Stimulated activated CD4-positive, alpha-beta T cell treated with anti-CD3 and anti-CD28 coated beads, TNF-alpha, amount 100 ng/mL, for 48 hours (primary cell): Measurements from ENCODE around the gene FGF23.
"Not testable (repeated sequence)": the region's sequence is repeated elsewhere in the genome, so short reads cannot be mapped to it uniquely, and the experiment has no call there.

Experiments
- DNase-seq, 3 donors: peaks; one replicate each; pipeline ENCODE4 v3.0.0-alpha.2; 2020; ENCODE audit warnings: low read depth in 3 of 3

The FGF23 gene

DNA sequence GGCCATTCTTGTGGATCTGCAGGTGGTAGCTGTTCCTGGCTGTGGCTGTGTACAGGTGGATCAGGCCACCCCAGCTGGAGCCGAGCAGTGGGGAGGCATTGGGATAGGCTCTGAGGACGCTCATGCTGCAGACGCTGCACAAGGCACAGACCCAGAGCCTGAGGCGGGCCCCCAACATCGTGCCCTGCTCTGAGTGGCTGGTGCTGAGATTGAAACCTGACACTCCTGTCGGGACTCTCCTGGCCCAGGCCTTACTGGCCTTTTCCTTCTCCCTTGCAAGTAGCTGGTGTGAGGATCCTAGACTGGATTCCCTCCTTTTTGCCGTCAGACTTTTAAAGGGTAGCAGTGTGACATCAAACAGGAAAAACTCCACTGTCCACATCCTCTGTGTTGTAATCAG is at the start of gene FGF23:
Gene FGF23, minus strand, starts transcription at position 308 of the 400 bp plus-strand sequence. Its CDS starts 130 bp downstream, at position 178.
- DNase-seq, result no peak

GRCh38 chr12:4424422-4424821 is 44.9 kb upstream of the FGF23 start:
- no peak for DNase-seq

DNA sequence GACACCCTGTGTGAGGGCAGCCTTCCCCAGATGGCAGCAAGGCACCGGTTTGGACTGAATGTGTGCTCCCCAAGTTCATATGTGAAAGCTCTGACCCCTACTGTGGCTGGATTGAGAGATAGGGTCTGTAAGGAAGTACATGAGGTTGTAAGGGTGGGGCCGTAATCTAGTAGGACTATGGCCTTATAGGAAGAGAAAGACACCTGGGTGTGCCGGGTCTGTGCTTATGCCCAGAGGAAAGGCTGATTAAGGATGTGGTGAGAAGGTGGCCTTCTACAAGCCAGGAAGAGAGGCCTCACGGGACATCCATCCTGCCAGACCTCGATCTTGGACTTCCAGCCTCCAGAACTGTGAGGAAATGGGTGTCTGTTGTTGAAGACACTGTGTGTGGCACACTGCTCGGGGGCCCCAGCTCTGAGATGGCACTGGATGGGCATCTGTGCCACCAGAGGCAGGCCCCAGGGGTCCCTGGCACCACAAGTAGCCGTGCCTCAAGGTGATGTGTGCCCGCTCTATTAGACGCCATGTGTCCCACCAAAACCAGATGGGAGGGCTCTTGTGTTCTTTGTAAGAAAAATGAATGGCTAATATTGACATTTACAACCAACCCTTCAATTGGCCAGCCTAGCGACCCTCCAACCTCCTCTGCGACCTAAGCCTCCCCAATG is 44.1 kb upstream of the FGF23 start:
- no peak for DNase-seq

GRCh38 chr12:4422985-4423384 is 43.5 kb upstream of the FGF23 start:
- DNase-seq, result no peak

- peak in 2 of 3 donors; percentile 2 to 20 for DNase-seq
Observed at GRCh38 chr12:4421590-4422031, 42.1 kb upstream of the FGF23 start.

GRCh38 chr12:4420138-4420670 is 40.7 kb upstream of the FGF23 start:
- no peak for DNase-seq

- DNase-seq, result no peak
Observed at GRCh38 chr12:4418913-4419312, 39.4 kb upstream of the FGF23 start.

- no peak for DNase-seq
Observed at GRCh38 chr12:4417936-4418335, 38.4 kb upstream of the FGF23 start.

DNA sequence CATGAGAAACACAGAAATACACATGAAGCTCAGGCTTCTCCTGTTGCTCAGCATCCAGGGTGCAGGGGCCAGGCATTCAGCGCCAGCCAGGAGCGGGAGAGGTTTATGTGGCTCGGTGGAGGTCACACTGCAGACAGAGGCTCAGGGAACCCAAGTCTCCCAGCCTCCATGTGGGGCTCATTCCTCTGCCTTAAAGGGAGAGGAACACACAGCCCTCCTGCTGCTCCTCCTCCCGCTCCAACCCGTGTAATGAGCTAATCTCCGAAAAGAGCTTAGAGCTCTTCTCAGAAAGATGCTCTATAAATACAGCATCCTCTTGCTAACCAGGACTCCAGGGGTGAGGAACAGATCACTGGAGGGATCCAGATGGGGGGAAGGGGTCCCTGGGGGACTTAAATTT is 37.9 kb upstream of the FGF23 start:
- DNase-seq, result no peak

DNA sequence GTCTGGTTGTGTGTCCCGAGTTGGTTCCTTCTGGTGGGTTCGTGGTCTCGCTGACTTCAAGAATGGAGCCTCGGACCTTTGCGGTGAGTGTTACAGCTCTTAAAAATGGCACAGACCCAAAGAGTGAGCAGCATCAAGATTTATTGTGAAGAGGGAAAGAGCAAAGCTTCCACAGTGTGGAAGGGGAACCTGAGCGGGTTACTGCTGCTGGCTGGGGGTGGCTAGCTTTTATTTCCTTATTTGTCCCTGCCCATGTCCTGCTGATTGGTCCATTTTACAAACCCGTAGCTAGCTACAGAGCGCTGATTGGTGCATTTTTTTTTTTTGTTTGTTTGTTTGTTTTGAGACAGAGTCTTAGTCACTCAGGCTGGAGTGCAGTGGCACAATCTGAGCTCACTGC is 36.8 kb upstream of the FGF23 start:
- DNase-seq, result no peak

DNA sequence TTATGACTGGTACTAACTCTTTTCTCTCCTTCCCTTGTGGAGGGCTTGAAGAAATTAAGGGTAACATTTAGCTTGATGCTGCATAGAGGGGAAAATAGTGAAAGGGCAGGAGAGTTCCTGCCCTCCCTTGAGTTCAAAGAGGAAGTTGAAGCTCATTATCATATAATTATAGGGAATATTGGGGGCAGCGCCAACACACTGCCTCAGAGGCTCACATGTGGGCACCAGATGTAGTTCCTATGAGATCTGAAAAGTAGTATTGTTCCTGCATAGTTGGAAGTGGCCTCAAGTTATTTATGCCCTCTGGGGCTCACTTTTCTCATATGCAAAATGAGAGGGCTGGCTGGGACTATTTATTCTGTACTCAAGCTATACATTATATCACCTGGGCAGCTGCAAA is 33.0 kb upstream of the FGF23 start:
- no peak for DNase-seq

DNA sequence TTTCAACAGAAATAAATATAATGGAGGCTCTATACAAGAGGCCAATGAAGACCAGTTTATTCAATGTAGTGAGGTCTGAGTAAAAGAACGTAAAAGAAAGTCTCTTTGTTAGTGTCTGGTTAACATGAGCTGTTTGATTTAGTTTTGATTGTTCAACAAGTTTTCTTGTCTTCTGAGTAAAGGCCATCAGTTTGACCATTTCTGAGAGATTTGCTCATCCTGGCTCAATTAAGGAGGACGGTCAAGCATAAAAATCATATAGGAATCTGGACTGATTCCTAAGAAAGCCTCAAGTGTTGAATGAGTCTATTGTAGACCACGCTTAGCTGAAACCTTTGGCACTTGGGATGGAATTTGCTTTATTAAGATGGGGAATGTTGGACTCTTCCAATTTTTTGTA is 32.5 kb upstream of the FGF23 start:
- DNase-seq, result no peak

DNA sequence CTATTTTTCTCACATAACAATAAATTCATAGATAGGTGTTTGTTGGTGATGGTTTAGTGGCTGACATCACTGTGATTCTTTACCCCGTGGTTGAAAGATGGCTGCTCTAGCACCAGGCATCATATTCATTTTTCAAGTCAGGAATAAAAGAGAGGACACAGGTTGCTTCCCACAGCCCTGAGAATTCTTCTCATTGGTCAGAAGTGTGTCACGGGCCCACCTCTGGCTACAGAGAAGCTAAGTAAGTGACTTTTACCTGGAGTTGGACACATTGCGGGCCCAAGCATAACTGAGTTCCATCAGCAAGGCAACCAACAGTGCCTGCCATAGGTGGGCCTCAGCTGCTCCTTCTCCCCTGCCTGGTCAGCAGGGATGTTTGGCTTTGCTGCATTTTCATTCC is 27.6 kb upstream of the FGF23 start:
- no peak for DNase-seq

- DNase-seq, result not testable (repeated sequence)
Observed at GRCh38 chr12:4404877-4405637, 25.5 kb upstream of the FGF23 start.

GRCh38 chr12:4402996-4403395 is 23.5 kb upstream of the FGF23 start:
- no peak for DNase-seq

DNA sequence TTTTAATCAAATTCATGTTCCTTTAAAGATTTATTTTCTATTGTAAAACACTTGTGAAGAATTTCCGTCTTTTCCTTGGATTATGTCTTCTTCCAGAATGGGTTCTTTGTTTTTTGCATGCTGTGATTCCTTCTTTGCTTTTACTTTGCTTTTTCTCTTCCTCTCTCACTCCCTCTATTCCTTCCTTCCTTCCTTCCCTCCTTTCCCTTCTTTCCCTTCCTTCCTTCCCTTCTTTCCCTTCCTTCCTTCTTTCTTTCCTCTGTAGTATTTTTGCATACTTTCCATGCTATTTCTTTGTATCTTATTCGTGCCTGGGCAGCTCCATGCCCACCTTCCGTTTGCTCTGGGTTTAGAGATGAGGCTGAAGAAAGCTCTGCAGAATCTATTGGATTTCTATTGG is 21.6 kb upstream of the FGF23 start:
- DNase-seq, result no peak

- DNase-seq, result no peak
Observed at GRCh38 chr12:4395818-4396217, 16.3 kb upstream of the FGF23 start.

GRCh38 chr12:4393211-4393610 is 13.7 kb upstream of the FGF23 start:
- DNase-seq, result no peak

DNA sequence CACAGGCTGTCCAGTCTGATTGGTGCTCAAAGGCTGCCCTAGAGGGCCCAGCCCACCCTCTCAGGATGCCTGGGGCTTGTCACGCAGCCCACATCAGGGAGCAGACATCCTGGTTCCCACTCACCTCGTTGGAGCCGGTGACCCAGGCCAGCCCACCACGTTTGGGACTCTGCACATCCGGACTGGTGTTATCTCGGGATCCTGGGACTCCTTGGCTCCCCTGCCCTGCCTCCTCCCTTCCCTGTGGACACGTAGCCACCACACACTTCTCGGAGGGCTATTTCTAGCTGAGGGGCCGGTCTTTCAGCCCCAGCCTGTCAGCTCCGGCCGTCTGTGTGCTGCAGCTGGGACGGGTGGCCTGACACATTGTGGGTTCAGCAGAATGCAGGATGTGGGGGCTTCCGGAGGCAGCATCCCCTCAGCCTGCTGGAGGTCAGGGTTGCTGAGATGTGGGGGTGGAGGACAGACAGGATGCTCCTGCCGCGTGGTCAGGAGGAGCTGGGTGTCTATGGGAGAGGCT is 12.8 kb upstream of the FGF23 start:
- DNase-seq, result no peak

- no peak for DNase-seq
Observed at GRCh38 chr12:4388662-4389061, 9.2 kb upstream of the FGF23 start.

DNA sequence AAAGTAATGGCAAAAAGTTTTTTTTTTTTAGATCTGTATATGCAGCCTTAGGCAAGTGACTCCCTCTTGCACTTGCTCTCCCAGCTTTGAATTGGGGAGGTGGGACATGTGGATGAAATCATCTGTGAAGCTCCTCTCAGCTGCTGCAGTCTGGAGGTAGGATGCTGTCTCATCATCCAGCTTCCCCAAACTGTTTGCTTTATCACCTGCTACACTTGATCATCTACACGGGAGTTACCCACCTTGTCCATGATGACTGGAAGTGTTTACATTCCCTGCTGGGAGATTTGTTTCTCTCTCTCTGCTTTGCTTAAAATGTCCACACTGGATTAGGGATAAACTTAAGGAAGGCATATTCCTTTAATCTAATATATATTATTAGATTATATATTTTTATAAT is 8.5 kb upstream of the FGF23 start:
- DNase-seq, result no peak

GRCh38 chr12:4387607-4388006 is 8.1 kb upstream of the FGF23 start:
- DNase-seq, result no peak

DNA sequence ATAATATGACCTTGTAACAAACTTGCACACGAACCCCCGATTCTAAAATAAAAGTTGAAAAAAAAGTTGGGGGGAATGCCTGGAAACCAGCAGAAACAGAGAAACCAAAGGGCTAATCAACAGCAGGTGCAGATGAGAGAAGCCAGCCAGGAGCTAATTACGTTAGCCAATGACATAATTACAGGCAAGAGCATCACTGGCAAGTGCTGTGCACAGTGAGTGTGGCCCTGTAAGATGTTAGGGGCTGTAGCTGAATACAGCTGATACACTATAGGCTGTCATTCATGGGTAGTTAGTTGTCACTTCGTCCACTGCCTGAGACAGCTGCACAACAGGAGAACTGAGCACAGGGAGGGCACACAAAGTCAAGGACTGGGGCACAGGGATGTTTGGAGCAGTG is 7.3 kb upstream of the FGF23 start:
- no peak for DNase-seq
